ENCODE data around the gene TAF11L9.
"Not testable (repeated sequence)": the region's sequence is repeated elsewhere in the genome, so short reads cannot be mapped to it uniquely, and the experiment has no call there.

TAF11L9 gene

DNA sequence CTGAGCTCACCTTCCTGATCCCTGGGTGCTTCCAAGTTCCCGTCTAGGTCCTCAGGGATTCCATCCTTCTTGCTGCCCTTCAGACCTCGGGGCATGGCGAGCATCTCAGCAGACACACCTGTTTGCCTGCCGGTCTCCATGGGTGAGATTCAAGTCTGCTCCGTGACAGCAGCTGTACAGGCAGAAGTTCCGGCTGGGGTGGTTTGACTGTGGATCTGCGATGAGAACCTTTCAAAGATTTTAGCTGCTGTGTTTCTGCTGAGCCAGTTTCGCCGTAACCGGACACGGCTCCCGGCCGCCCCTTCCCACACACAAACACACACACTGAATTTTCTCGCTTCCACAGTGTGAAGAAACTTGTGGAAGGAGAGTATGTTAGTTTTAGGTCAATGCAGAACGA lies at the start of gene TAF11L9:
TAF11L9 (minus strand) TSS at position 140 of the 400 bp plus-strand sequence.
- not testable (repeated sequence) for DNase-seq (ENCODE audit: low spot score)

DNA sequence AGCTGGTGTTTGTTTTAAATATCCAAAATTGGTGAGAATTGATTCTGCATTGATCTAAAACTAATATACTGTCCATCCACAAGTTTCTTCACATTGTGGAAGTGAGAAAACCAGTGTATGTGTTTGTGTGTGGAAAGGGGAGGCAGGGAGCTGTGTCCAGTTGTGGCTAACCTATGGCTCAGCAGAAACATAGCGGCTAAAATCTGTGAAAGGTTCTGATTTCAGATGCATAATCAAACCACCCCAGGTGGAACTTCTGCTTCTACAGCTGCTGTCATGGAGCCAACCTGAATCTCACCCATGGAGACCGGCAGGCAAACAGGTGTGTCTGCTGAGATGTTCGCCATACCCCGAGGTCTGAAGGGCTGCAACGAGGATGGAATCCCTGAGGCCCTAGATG lies 40.0 kb upstream of the TAF11L9 start, which contains the start of gene TAF11L14:
TAF11L14 (plus strand) TSS at position 301 of the 400 bp plus-strand sequence.
- no peak for DNase-seq (ENCODE audit: low spot score)

DNA sequence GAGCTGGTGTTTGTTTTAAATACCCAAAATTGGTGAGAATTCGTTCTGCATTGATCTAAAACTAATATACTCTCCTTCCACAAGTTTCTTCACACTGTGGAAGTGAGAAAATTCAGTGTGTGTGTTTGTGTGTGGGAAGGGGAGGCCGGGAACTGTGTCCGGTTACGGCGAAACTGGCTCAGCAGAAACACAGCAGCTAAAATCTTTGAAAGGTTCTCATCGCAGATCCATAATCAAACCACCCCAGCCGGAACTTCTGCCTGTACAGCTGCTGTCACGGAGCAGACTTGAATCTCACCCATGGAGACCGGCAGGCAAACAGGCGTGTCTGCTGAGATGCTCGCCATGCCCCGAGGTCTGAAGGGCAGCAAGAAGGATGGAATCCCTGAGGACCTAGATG lies 37.6 kb upstream of the TAF11L9 start, which contains the start of gene TAF11L13:
TAF11L13 (plus strand) TSS at position 301 of the 400 bp plus-strand sequence.
- DNase-seq (ENCODE audit: low spot score) = not testable (repeated sequence)

DNA sequence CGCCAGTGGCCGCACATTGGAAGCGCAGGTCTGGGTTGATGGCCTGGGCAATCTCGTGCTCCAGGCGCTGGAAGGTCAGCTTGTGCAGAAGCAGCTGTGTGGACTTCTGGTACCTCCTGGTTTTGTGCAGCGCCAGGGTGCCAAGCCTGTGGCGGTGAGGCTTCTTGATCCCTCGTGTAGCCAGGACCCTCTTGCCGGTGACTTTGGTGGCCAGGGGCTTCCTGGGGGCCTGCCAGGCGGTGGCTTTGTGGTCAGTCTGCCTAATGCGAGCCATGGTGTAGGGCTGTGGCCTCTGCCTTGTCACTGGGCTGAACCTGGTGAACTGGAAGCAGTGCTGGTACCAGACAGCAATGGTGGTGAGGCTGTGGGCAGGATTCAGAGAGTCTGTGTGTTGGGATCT lies 31.5 kb upstream of the TAF11L9 start:
- no peak for DNase-seq (ENCODE audit: low spot score)

DNA sequence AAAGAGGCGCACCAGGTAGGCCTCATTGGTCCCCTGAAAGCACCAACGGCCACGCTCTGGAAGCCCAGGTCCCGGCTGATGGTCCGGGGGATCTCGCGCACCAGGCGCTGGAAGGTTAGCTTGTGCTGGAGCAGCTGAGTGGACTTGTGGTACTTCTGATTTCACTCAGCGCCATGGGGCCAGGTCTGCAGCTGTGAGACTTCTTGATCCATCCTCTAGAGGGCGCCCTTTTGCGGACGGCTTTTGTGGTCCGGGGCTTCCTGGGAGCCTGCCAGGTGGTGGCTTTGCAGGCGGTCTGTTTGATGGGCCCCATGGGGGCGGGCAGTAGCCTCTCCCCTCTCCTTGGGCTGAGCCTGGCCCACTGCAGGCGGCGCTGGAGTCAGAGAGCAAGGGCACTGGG lies 26.4 kb upstream of the TAF11L9 start:
- DNase-seq (ENCODE audit: low spot score) = no peak

DNA sequence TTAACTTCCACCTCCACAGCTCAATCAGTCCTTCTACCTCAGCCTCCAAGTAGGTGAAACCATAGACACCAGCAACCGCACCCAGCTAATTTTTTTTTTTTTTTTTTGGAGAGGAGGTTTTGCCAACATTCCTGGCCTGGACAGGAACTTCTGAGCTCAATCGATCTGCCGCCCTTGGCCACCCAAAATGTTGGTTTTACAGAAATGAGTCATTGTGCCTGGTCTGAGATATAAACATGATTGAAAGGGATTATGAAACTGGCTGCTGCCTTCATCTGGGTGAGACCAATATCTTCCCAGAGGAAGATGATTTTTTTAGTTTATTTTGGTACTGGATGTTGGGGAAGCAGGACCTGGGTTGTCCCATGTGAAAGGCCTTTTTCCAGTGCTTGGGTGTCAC lies 25.2 kb upstream of the TAF11L9 start:
- no peak for DNase-seq (ENCODE audit: low spot score)

DNA sequence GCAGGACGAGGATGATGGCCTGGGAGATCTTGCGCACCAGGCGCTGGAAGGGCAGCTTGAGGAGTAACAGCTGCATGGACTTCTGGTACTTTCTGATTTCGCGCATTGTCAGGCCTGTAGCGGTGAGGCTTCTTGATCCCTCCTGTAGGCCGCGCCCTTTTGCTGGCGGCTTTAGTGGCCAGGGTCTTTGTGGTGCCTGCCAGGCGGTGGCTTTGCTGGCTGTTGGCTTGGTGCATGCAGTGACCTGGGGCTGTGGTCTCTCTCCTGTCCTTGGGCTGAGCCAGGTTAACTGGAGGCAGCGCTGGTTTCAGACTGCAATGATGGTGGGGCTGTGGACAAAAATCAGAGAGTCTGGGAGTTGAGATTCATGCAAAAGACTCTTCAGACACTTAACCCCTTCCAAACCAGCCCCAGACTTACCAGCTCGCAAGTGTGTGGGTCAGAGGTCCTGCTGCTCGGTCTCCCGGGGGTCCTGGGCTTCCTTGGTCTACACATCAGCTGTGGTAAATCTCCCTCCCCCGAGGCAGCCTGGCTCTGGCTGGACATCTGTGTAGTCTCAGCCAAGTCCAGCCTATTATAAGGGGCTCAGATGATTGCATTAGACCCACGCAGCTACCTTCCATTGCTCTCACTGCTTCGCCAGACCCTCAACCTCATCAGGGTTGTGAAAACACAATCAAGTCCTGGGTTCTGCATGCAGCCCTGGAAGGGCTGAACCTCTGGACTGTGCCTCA lies 20.8 kb upstream of the TAF11L9 start:
- no peak for DNase-seq (ENCODE audit: low spot score)

DNA sequence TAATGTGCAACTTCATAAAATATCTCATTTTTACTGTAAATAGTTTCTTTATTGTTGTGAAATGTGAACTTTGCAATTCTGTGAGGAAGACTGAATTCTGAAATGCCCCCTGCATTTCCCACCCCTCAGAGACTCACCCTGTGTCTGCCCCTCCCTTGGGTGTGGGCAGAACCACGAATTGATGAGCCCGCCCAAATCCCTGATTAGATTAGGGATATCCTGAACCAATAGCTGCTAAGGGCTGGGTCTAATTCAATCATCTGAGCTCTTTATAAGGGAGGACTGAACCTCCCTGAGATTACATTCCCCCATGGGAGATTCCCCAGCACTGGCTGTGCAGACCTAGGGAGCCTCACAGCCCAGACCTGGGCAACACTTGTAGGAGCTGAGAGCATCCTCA lies 15.9 kb upstream of the TAF11L9 start, which contains the start of gene TAF11L12:
TAF11L12 (plus strand) TSS at position 301 of the 400 bp plus-strand sequence.
- not testable (repeated sequence) for DNase-seq (ENCODE audit: low spot score)

DNA sequence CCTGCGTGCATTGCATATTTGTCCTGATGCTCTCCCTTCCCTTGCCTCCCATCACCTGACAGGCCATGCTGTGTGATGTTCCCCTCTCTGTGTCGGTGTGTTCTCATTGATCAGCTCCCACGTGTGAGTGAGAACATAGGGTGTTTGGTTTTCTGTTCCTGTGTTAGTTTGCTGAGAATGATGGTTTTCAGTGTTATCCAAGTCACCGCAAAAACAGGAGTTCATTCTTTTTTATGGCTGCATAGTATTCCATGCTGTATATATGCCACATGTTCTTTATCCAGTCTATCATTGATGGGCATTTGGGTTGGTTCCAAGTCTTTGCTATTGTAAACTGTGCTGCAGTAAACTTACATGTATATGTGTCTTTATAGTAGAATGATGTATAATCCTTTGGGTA lies 13.3 kb upstream of the TAF11L9 start:
- not testable (repeated sequence) for DNase-seq (ENCODE audit: low spot score)

DNA sequence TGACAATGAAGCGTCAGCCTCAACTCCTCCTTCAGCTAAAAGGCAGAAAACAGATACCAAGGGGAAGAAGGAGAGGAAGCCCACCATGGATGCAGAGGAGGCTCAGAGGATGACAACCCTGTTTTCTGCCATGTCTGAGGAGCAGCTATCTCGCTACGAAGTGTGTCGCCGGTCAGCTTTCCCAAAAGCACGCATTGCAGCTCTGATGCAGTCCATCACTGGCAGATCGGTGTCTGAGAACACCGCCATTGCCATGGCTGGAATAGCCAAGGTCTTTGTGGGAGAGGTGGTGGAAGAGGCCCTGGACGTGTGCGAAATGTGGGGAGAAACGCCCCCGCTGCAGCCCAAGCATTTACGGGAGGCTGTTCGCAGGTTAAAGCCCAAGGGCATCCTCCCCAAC lies 10.8 kb upstream of the TAF11L9 start:
- DNase-seq (ENCODE audit: low spot score) = no peak

DNA sequence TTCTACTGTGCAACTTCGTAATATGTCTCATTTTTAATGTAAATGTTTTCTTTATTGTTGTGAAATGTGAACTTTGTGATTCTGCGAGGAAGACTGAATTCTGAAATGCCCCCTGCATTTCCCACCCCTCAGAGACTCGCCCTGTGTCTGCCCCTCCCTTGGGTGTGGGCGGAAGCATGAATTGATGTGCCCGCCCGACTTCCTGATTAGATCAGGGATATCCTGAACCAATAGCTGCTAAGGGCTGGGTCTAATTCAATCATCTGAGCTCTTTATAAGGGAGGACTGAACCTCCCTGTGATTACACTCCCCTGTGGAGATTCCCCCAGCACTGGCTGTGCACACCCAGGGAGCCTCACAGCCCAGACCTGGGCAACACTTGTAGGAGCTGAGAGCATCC lies 9.7 kb upstream of the TAF11L9 start, which contains the start of gene TAF11L11:
TAF11L11 (plus strand) TSS at position 304 of the 400 bp plus-strand sequence.
- DNase-seq (ENCODE audit: low spot score) = not testable (repeated sequence)

DNA sequence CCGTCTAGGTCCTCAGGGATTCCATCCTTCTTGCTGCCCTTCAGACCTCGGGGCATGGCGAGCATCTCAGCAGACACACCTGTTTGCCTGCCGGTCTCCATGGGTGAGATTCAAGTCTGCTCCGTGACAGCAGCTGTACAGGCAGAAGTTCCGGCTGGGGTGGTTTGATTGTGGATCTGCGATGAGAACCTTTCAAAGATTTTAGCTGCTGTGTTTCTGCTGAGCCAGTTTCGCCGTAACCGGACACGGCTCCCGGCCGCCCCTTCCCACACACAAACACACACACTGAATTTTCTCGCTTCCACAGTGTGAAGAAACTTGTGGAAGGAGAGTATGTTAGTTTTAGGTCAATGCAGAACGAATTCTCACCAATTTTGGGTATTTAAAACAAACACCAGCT lies 3.5 kb upstream of the TAF11L9 start, which contains the start of gene TAF11L10:
TAF11L10 (minus strand) TSS at position 101 of the 400 bp plus-strand sequence.
- not testable (repeated sequence) for DNase-seq (ENCODE audit: low spot score)

DNA sequence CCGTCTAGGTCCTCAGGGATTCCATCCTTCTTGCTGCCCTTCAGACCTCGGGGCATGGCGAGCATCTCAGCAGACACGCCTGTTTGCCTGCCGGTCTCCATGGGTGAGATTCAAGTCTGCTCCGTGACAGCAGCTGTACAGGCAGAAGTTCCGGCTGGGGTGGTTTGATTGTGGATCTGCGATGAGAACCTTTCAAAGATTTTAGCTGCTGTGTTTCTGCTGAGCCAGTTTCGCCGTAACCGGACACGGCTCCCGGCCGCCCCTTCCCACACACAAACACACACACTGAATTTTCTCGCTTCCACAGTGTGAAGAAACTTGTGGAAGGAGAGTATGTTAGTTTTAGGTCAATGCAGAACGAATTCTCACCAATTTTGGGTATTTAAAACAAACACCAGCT lies 3.3 kb downstream of the TAF11L9 start, which contains the start of gene TAF11L8:
TAF11L8 (minus strand) TSS at position 101 of the 400 bp plus-strand sequence.
- DNase-seq (ENCODE audit: low spot score) = not testable (repeated sequence)

DNA sequence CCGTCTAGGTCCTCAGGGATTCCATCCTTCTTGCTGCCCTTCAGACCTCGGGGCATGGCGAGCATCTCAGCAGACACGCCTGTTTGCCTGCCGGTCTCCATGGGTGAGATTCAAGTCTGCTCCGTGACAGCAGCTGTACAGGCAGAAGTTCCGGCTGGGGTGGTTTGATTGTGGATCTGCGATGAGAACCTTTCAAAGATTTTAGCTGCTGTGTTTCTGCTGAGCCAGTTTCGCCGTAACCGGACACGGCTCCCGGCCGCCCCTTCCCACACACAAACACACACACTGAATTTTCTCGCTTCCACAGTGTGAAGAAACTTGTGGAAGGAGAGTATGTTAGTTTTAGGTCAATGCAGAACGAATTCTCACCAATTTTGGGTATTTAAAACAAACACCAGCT lies 8.5 kb downstream of the TAF11L9 start, which contains the start of gene TAF11L7:
TAF11L7 (minus strand) TSS at position 101 of the 400 bp plus-strand sequence.
- DNase-seq (ENCODE audit: low spot score) = not testable (repeated sequence)

Data from CD4-positive, alpha-beta T cell treated with Interleukin-15 for 4 hours (primary cell).